Activated naive CD4-positive, alpha-beta T cell treated with anti-CD3 and anti-CD28 coated beads for 36 hours (primary cell): Measurements from ENCODE around the gene OR1F1. TPM values are rescaled to one million over a fixed set of nuclear protein-coding genes. Genes with fewer than 3 reads are reported as not detected.
"Not testable (repeated sequence)": the region's sequence is repeated elsewhere in the genome, so short reads cannot be mapped to it uniquely, and the experiment has no call there.

Experiments used
- CTCF ChIA-PET: fragments of 350-600 bp; sonication (Branson Sonifier 250); formaldehyde crosslinking; loops from one replicate; lab custom pipeline; 2021; ENCODE audit warnings: antibody characterized with exemption; lab: Charles Lee
- DNase-seq: peaks from one replicate; pipeline ENCODE4 v3.0.0-alpha.2; 2020
- H3K27ac Mint-ChIP-seq: one replicate; pipeline ENCODE4 v1.8.0; 2021; ENCODE audit warnings: mild to moderate bottlenecking, mixed read lengths
- H3K27me3 Mint-ChIP-seq: one replicate; pipeline ENCODE4 v1.8.0; 2021; ENCODE audit warnings: low read depth, mixed read lengths
- H3K36me3 Mint-ChIP-seq: one replicate; pipeline ENCODE4 v1.8.0; 2021; ENCODE audit warnings: low read depth, mixed read lengths
- H3K4me1 Mint-ChIP-seq: one replicate; pipeline ENCODE4 v1.8.0; 2021; ENCODE audit warnings: low read depth, mixed read lengths
- H3K4me3 Mint-ChIP-seq: one replicate; pipeline ENCODE4 v1.8.0; 2021; ENCODE audit warnings: mild to moderate bottlenecking, moderate library complexity, mixed read lengths
- H3K9me3 Mint-ChIP-seq: one replicate; pipeline ENCODE4 v1.8.0; 2021; ENCODE audit warnings: mixed read lengths
- intact Hi-C: fragments of 100-400 bp; cut with micrococcal nuclease; formaldehyde crosslinking; loops from one replicate; pipeline ENCODE4 v1.15.1; 2023
- total RNA-seq, 2 experiments: library from RNA; stranded (reverse); gene quantifications; one replicate each; pipeline ENCODE4 v1.2.3, GENCODE V29; 2021

OR1F1 gene
- total RNA-seq, 2 experiments from 2014 or later, result not detected

- intact Hi-C loops, H3K27ac Mint-ChIP-seq, DNase-seq, H3K9me3 Mint-ChIP-seq, H3K36me3 Mint-ChIP-seq, H3K4me3 Mint-ChIP-seq: not testable (repeated sequence)
- Mint-ChIP-seq H3K4me1 (peaks cover 33% of the 10 kb centered on the region), H3K27me3 (peaks cover 25% of the 10 kb centered on the region)
- CTCF ChIA-PET, result interaction anchor here (1.0 to 2.8 kb wide), 5 partner anchors 18 to 130 kb away, joined by 3 to 37 read pairs (median 5); partner anchors contain the start of gene ZNF213
Measured at GRCh38 chr16:3168729-3169128, 19.3 kb upstream of the OR1F1 start.

- peak; percentile 65 for DNase-seq
- CTCF ChIA-PET, result interaction anchor here (0.5 to 2.6 kb wide), 8 partner anchors 13 to 378 kb away, joined by 3 to 11 read pairs (median 4); partner anchors contain the start of genes OR1F1 and ZNF213
- Mint-ChIP-seq H3K9me3 (no peaks in the 10 kb centered on the region), H3K27ac (peak overlapping the region; percentile 66), H3K36me3 (no peaks in the 10 kb centered on the region), H3K4me3 (peak overlapping the region; percentile 63), H3K4me1 (peaks cover 41% of the 10 kb centered on the region), H3K27me3 (peaks cover 41% of the 10 kb centered on the region)
- intact Hi-C loops, result loop anchor here (1.0 to 2.0 kb wide), 4 partner anchors 20 to 330 kb away; partner anchors contain the start of gene CLUAP1
Measured at GRCh38 chr16:3170440-3171180, 17.4 kb upstream of the OR1F1 start.

- intact Hi-C loops, result loop anchor here (1.0 to 2.0 kb wide), 4 partner anchors 21 to 329 kb away; partner anchors contain the start of gene CLUAP1
- peak overlapping the region; percentile 66 for H3K27ac Mint-ChIP-seq
- H3K4me3 Mint-ChIP-seq, result peak overlapping the region; percentile 63
- H3K36me3 Mint-ChIP-seq, result no peaks in the 10 kb centered on the region
- peaks cover 40% of the 10 kb centered on the region for H3K4me1 Mint-ChIP-seq
- no peaks in the 10 kb centered on the region for H3K9me3 Mint-ChIP-seq
- DNase-seq, result peak; percentile 84
- CTCF ChIA-PET, result interaction anchor here (0.6 to 2.6 kb wide), 8 partner anchors 12 to 378 kb away, joined by 3 to 11 read pairs (median 4); partner anchors contain the start of genes OR1F1, ZNF213 and ZSCAN10
- peaks cover 46% of the 10 kb centered on the region for H3K27me3 Mint-ChIP-seq
Measured at GRCh38 chr16:3171181-3171854, 16.7 kb upstream of the OR1F1 start.

- peak overlapping the region; percentile 66 for H3K27ac Mint-ChIP-seq
- no peaks in the 10 kb centered on the region for H3K36me3 Mint-ChIP-seq
- H3K27me3 Mint-ChIP-seq, result peaks cover 49% of the 10 kb centered on the region
- H3K9me3 Mint-ChIP-seq, result no peaks in the 10 kb centered on the region
- CTCF ChIA-PET, result interaction anchor here (0.7 to 2.6 kb wide), 10 partner anchors 9 to 144 kb away, joined by 3 to 11 read pairs (median 4); partner anchors contain the start of genes OR1F1, ZNF213 and ZSCAN10
- DNase-seq, result peak; percentile 81
- intact Hi-C loops, result loop anchor here (1.0 to 2.0 kb wide), 4 partner anchors 22 to 329 kb away; partner anchors contain the start of gene CLUAP1
- peaks cover 40% of the 10 kb centered on the region for H3K4me1 Mint-ChIP-seq
- peak overlapping the region; percentile 63 for H3K4me3 Mint-ChIP-seq
Measured at GRCh38 chr16:3171855-3172593, 16.0 kb upstream of the OR1F1 start.

- H3K36me3 Mint-ChIP-seq, result no peaks in the 10 kb centered on the region
- CTCF ChIA-PET, result interaction anchor here (0.6 to 2.0 kb wide), 3 partner anchors 42 to 118 kb away, joined by 3 to 12 read pairs (median 3); no protein-coding TSS in a partner anchor
- H3K27ac Mint-ChIP-seq, result peak overlapping the region; percentile 50
- no peaks in the 10 kb centered on the region for H3K9me3 Mint-ChIP-seq
- peak overlapping the region; percentile 70 for H3K4me3 Mint-ChIP-seq
- H3K27me3 Mint-ChIP-seq, result peaks cover 57% of the 10 kb centered on the region
- peak; percentile 62 for DNase-seq
- H3K4me1 Mint-ChIP-seq, result peaks cover 40% of the 10 kb centered on the region
- intact Hi-C loops, result no loop called here
Measured at GRCh38 chr16:3173892-3174617, 13.9 kb upstream of the OR1F1 start.

- Mint-ChIP-seq H3K27ac (peak overlapping the region; percentile 50), H3K9me3 (no peaks in the 10 kb centered on the region), H3K36me3 (no peaks in the 10 kb centered on the region), H3K4me3 (peak overlapping the region; percentile 70), H3K27me3 (peaks cover 56% of the 10 kb centered on the region), H3K4me1 (peaks cover 40% of the 10 kb centered on the region)
- intact Hi-C loops, result no loop called here
- no peak for DNase-seq
- CTCF ChIA-PET, result interaction anchor here (1.2 to 2.0 kb wide), 2 partner anchors 43 to 45 kb away, joined by 3 to 12 read pairs; no protein-coding TSS in a partner anchor
Measured at GRCh38 chr16:3174618-3175148, 13.3 kb upstream of the OR1F1 start.

GRCh38 chr16:3175157-3176093 lies 12.6 kb upstream of the OR1F1 start:
- peak; percentile 70 for DNase-seq
- no peaks in the 10 kb centered on the region for H3K36me3 Mint-ChIP-seq
- intact Hi-C loops, result no loop called here
- peaks cover 60% of the 10 kb centered on the region for H3K27me3 Mint-ChIP-seq
- CTCF ChIA-PET, result interaction anchor here (0.6 kb wide), 1 partner anchor 13 kb away, joined by 5 read pairs; no protein-coding TSS in a partner anchor
- H3K27ac Mint-ChIP-seq, result peak overlapping the region; percentile 30
- H3K9me3 Mint-ChIP-seq, result no peaks in the 10 kb centered on the region
- H3K4me3 Mint-ChIP-seq, result peak overlapping the region; percentile 29
- H3K4me1 Mint-ChIP-seq, result peaks cover 39% of the 10 kb centered on the region

GRCh38 chr16:3179651-3180050 lies 8.4 kb upstream of the OR1F1 start:
- intact Hi-C loops, result loop anchor here (5.0 kb wide), 1 partner anchor 128 kb away; the partner anchor contains the start of genes TIGD7 and ZNF75A
- H3K4me1 Mint-ChIP-seq, result peaks cover 24% of the 10 kb centered on the region
- H3K27me3 Mint-ChIP-seq, result peaks cover 69% of the 10 kb centered on the region
- CTCF ChIA-PET, result no interaction called here
- DNase-seq, result no peak
- H3K36me3 Mint-ChIP-seq, result peaks cover 1% of the 10 kb centered on the region
- H3K9me3 Mint-ChIP-seq, result no peaks in the 10 kb centered on the region
- H3K4me3 Mint-ChIP-seq, result no peak overlapping the region
- H3K27ac Mint-ChIP-seq, result no peak overlapping the region

GRCh38 chr16:3180445-3180878 lies 7.5 kb upstream of the OR1F1 start:
- Mint-ChIP-seq H3K27ac (no peak overlapping the region), H3K4me3 (no peak overlapping the region), H3K9me3 (no peaks in the 10 kb centered on the region), H3K27me3 (peaks cover 62% of the 10 kb centered on the region), H3K36me3 (peaks cover 1% of the 10 kb centered on the region), H3K4me1 (peaks cover 17% of the 10 kb centered on the region)
- DNase-seq, result peak; percentile 20
- CTCF ChIA-PET, result no interaction called here
- intact Hi-C loops, result loop anchor here (5.0 kb wide), 1 partner anchor 127 kb away; the partner anchor contains the start of genes TIGD7 and ZNF75A

- H3K9me3 Mint-ChIP-seq, DNase-seq, H3K27ac Mint-ChIP-seq, H3K36me3 Mint-ChIP-seq: not testable (repeated sequence)
- H3K4me1 Mint-ChIP-seq, result peaks cover 18% of the 10 kb centered on the region
- CTCF ChIA-PET, result interaction anchor here (2.0 kb wide), 1 partner anchor 31 kb away, joined by 6 read pairs; no protein-coding TSS in a partner anchor
- peaks cover 58% of the 10 kb centered on the region for H3K27me3 Mint-ChIP-seq
- intact Hi-C loops, result loop anchor here (2.0 to 5.0 kb wide), 2 partner anchors 125 to 277 kb away; partner anchors contain the start of genes TIGD7 and ZNF75A
- peak overlapping the region; percentile 81 for H3K4me3 Mint-ChIP-seq
Measured at GRCh38 chr16:3182293-3182607, 5.8 kb upstream of the OR1F1 start.
